Gastrocnemius medialis (tissue), 4 donors: ENCODE data around the gene ZNF586.

ENCODE experiments used
- POLR2A ChIP-seq, 2 donors: fragments of 450-650 bp; IDR thresholded peaks; one replicate each; pipeline ENCODE4 v1.6.1; 2017; ENCODE audit warnings: antibody characterized with exemption in 2 of 2, mild to moderate bottlenecking in 2 of 2, moderate library complexity in 2 of 2
- TF ChIP-seq, protein P1 (sequence below), 5 experiments: fragments of 450-650 bp in 3 of 5; fragments of 200-600 bp in 2 of 5; sonication (generic) in 2 of 5; IDR thresholded peaks in 4 of 5; conservative IDR thresholded peaks in 1 of 5; 1 replicate in 4 of 5; 2 replicates in 1 of 5; pipeline ENCODE4 v1.5.1; 2016 to 2019; ENCODE audit warnings: antibody characterized with exemption in 5 of 5, mild to moderate bottlenecking in 3 of 5, moderate library complexity in 3 of 5

DNA sequence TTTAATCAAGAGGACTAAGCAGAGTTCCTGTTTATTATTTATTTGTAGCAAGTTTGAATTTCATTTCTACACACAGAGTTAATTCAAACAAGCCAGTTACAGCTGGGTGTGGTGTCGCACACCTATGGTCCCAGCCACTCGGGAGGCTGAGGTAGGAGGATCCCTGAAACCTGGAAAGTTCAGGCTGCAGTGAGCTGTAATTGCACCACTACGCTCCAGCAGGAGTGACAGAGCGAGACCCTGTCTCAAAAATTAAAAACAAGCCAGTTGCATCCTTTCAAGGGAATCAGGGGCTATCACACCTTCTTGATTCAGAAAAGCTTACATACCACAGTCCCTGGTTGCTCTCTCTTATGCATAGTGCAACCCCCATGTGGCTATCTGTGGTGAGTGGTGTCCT is 19.8 kb downstream of the ZNF586 start:
- TF ChIP-seq POLR2A (IDR thresholded peaks at IDR 0.05) = no peak
- TF ChIP-seq, protein P1, sequence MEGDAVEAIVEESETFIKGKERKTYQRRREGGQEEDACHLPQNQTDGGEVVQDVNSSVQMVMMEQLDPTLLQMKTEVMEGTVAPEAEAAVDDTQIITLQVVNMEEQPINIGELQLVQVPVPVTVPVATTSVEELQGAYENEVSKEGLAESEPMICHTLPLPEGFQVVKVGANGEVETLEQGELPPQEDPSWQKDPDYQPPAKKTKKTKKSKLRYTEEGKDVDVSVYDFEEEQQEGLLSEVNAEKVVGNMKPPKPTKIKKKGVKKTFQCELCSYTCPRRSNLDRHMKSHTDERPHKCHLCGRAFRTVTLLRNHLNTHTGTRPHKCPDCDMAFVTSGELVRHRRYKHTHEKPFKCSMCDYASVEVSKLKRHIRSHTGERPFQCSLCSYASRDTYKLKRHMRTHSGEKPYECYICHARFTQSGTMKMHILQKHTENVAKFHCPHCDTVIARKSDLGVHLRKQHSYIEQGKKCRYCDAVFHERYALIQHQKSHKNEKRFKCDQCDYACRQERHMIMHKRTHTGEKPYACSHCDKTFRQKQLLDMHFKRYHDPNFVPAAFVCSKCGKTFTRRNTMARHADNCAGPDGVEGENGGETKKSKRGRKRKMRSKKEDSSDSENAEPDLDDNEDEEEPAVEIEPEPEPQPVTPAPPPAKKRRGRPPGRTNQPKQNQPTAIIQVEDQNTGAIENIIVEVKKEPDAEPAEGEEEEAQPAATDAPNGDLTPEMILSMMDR (IDR thresholded peaks at IDR 0.05 in 4 of 5, conservative IDR thresholded peaks at IDR 0.05 in 1 of 5) = no peak
